Testis (tissue), 2 donors: Measurements from ENCODE around the gene OPCML.

ENCODE experiments used
- POLR2A ChIP-seq: fragments of 450-650 bp; IDR thresholded peaks from one replicate; pipeline ENCODE4 v1.6.1; 2017; ENCODE audit warnings: antibody characterized with exemption, mild to moderate bottlenecking, moderate library complexity
- TF ChIP-seq, protein P1 (sequence below), 3 experiments: fragments of 450-650 bp in 2 of 3; fragments of 200-600 bp in 1 of 3; sonication (generic) in 1 of 3; IDR thresholded peaks; one replicate each; pipeline ENCODE4 v1.5.1; 2016 to 2019; ENCODE audit warnings: antibody characterized with exemption in 3 of 3, mild to moderate bottlenecking in 2 of 3, moderate library complexity in 1 of 3

DNA sequence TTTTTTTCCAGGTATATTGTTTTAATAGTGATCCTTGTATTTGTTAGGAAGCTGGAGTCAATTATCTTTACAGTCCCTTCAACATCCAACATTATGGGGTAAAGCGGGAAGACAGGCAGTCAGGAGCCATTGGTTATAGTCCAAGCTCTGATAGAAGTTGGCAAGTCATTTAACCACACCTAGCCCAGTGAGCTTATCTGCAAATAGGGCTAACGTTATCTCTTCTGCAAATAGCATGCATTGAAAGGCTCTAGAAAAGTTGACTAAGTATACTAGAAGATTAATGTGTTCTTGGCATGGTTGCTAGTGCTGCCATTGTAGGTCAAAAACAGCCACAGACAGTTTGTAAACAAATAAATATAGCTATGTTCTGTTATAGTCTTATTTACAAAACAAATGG, 520.7 kb downstream of the OPCML start:
- TF ChIP-seq POLR2A = no peak
- TF ChIP-seq, protein P1, sequence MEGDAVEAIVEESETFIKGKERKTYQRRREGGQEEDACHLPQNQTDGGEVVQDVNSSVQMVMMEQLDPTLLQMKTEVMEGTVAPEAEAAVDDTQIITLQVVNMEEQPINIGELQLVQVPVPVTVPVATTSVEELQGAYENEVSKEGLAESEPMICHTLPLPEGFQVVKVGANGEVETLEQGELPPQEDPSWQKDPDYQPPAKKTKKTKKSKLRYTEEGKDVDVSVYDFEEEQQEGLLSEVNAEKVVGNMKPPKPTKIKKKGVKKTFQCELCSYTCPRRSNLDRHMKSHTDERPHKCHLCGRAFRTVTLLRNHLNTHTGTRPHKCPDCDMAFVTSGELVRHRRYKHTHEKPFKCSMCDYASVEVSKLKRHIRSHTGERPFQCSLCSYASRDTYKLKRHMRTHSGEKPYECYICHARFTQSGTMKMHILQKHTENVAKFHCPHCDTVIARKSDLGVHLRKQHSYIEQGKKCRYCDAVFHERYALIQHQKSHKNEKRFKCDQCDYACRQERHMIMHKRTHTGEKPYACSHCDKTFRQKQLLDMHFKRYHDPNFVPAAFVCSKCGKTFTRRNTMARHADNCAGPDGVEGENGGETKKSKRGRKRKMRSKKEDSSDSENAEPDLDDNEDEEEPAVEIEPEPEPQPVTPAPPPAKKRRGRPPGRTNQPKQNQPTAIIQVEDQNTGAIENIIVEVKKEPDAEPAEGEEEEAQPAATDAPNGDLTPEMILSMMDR (IDR thresholded peaks at IDR 0.05) = no peak
